Mesodermal cell (in vitro differentiated cells): ENCODE measurements around the gene POLD1.

Source experiments
- H3K27ac ChIP-seq: 2 replicates; pipeline ENCODE4 v1.7.0; 2013; ENCODE audit warnings: mild to moderate bottlenecking, low read depth, low read length, moderate library complexity; ENCODE audit not compliant: severe bottlenecking
- H3K36me3 ChIP-seq: 2 replicates; pipeline ENCODE4 v1.7.1; 2013; ENCODE audit warnings: mild to moderate bottlenecking, low read length, moderate library complexity; ENCODE audit not compliant: control insufficient read depth, insufficient read depth
- H3K4me1 ChIP-seq: one replicate; pipeline ENCODE4 v1.7.1; 2013; ENCODE audit warnings: mild to moderate bottlenecking, low read length; ENCODE audit not compliant: insufficient read depth, control insufficient read depth, poor library complexity, severe bottlenecking
- H3K4me3 ChIP-seq: 2 replicates; pipeline ENCODE4 v1.7.0; 2013; ENCODE audit warnings: low read length, control low read depth, mild to moderate bottlenecking; ENCODE audit not compliant: insufficient read depth, poor library complexity, severe bottlenecking; ENCODE audit errors: extremely low read depth
- H3K9me3 ChIP-seq: 2 replicates; pipeline ENCODE4 v1.7.1; 2013; ENCODE audit warnings: mild to moderate bottlenecking, low read length, moderate library complexity; ENCODE audit not compliant: control insufficient read depth
- WGBS, 2 experiments: methylation state at CpG; one replicate each; pipeline ENCODE4 v1.1.5; 2013; ENCODE audit warnings: missing lambda C conversion rate in 2 of 2; ENCODE audit not compliant: insufficient coverage in 2 of 2; 5-methylcytosine and 5-hydroxymethylcytosine counted together

Gene POLD1

GRCh38 chr19:50398675-50399367 is 14.7 kb downstream of the POLD1 start:
- H3K4me1 ChIP-seq = no peaks in the 10 kb centered on the region
- 97% methylated on average over 11 to 12 of the region's 13 CpGs for WGBS, 2 experiments
- H3K36me3 ChIP-seq = peaks cover 52% of the 10 kb centered on the region
- no peak overlapping the region for H3K4me3 ChIP-seq
- H3K27ac ChIP-seq = no peak overlapping the region
- H3K9me3 ChIP-seq = no peaks in the 10 kb centered on the region

- H3K4me3 ChIP-seq = no peak overlapping the region
- no peaks in the 10 kb centered on the region for H3K9me3 ChIP-seq
- H3K27ac ChIP-seq = no peak overlapping the region
- WGBS, 2 experiments = 95% methylated on average over 3 to 5 of the region's 10 CpGs
- no peaks in the 10 kb centered on the region for H3K4me1 ChIP-seq
- H3K36me3 ChIP-seq = peaks cover 50% of the 10 kb centered on the region
Measured at GRCh38 chr19:50399368-50399745, 15.2 kb downstream of the POLD1 start.

- no peak overlapping the region for H3K4me3 ChIP-seq
- H3K4me1 ChIP-seq = no peaks in the 10 kb centered on the region
- H3K36me3 ChIP-seq = peaks cover 56% of the 10 kb centered on the region
- H3K27ac ChIP-seq = no peak overlapping the region
- 96% methylated on average over 31 to 48 of the region's 48 CpGs for WGBS, 2 experiments
- H3K9me3 ChIP-seq = no peaks in the 10 kb centered on the region
Measured at GRCh38 chr19:50401605-50402450, 17.7 kb downstream of the POLD1 start.

- no peak overlapping the region for H3K27ac ChIP-seq
- H3K9me3 ChIP-seq = no peaks in the 10 kb centered on the region
- peaks cover 60% of the 10 kb centered on the region for H3K36me3 ChIP-seq
- WGBS, 2 experiments = 97 to 98% methylated on average over 33 to 39 of the region's 41 CpGs
- H3K4me3 ChIP-seq = no peak overlapping the region
- no peaks in the 10 kb centered on the region for H3K4me1 ChIP-seq
Measured at GRCh38 chr19:50402544-50403301, 18.6 kb downstream of the POLD1 start.

GRCh38 chr19:50406156-50406820 is 22.1 kb downstream of the POLD1 start:
- Histone ChIP-seq H3K9me3 (no peaks in the 10 kb centered on the region), H3K4me3 (no peak overlapping the region), H3K4me1 (no peaks in the 10 kb centered on the region), H3K36me3 (peaks cover 83% of the 10 kb centered on the region), H3K27ac (no peak overlapping the region)
- WGBS, 2 experiments = 94 to 96% methylated on average over 17 to 22 of the region's 22 CpGs

GRCh38 chr19:50406829-50407228 is 22.7 kb downstream of the POLD1 start:
- peaks cover 79% of the 10 kb centered on the region for H3K36me3 ChIP-seq
- no peak overlapping the region for H3K27ac ChIP-seq
- no peaks in the 10 kb centered on the region for H3K9me3 ChIP-seq
- H3K4me3 ChIP-seq = no peak overlapping the region
- no peaks in the 10 kb centered on the region for H3K4me1 ChIP-seq
- WGBS, 2 experiments = 97 to 98% methylated on average over 16 to 18 of the region's 19 CpGs

- Histone ChIP-seq H3K9me3 (no peaks in the 10 kb centered on the region), H3K27ac (no peak overlapping the region), H3K36me3 (peaks cover 70% of the 10 kb centered on the region), H3K4me1 (no peaks in the 10 kb centered on the region), H3K4me3 (no peak overlapping the region)
- WGBS, 2 experiments = 97 to 99% methylated on average over 15 to 17 of the region's 17 CpGs
Measured at GRCh38 chr19:50409347-50409746, 25.2 kb downstream of the POLD1 start.

GRCh38 chr19:50410109-50410508 is 26.0 kb downstream of the POLD1 start:
- 90 to 91% methylated on average over 7 to 9 of the region's 10 CpGs for WGBS, 2 experiments

GRCh38 chr19:50412419-50412818 is 28.3 kb downstream of the POLD1 start:
- no peak overlapping the region for H3K27ac ChIP-seq
- H3K9me3 ChIP-seq = no peaks in the 10 kb centered on the region
- 100% methylated on average over 1 of the region's 2 CpGs; no CpG with 5 or more reads in 1 of the 2 experiments for WGBS, 2 experiments
- peaks cover 47% of the 10 kb centered on the region for H3K36me3 ChIP-seq
- no peaks in the 10 kb centered on the region for H3K4me1 ChIP-seq
- H3K4me3 ChIP-seq = no peak overlapping the region

More at GRCh38 chr19:50410109-50410508, 26.0 kb downstream of the POLD1 start:
- Histone ChIP-seq H3K9me3 (no peaks in the 10 kb centered on the region), H3K4me3 (no peak overlapping the region), H3K27ac (no peak overlapping the region), H3K36me3 (peaks cover 65% of the 10 kb centered on the region), H3K4me1 (no peaks in the 10 kb centered on the region)

- no peaks in the 10 kb centered on the region for H3K4me1 ChIP-seq
- H3K4me3 ChIP-seq = no peak overlapping the region
- no peaks in the 10 kb centered on the region for H3K9me3 ChIP-seq
- no peak overlapping the region for H3K27ac ChIP-seq
- H3K36me3 ChIP-seq = peaks cover 44% of the 10 kb centered on the region
- 93 to 97% methylated on average over 9 to 12 of the region's 13 CpGs for WGBS, 2 experiments
Measured at GRCh38 chr19:50413096-50413495, 28.9 kb downstream of the POLD1 start.
